Activated T-cell treated with anti-CD3 and anti-CD28 coated beads, Interleukin-2, amount 50 U/mL, for 48 hours (primary cell): ENCODE measurements around the gene GUF1.
A peak's percentile ranks its signal among the peaks of the same experiment; 100 is the strongest.
"Not testable (repeated sequence)": the region's sequence is repeated elsewhere in the genome, so short reads cannot be mapped to it uniquely, and the experiment has no call there.

Experiments
- DNase-seq, 2 experiments: peaks; one replicate each; pipeline ENCODE4 v3.0.0-alpha.2; 2020

Gene GUF1

DNA sequence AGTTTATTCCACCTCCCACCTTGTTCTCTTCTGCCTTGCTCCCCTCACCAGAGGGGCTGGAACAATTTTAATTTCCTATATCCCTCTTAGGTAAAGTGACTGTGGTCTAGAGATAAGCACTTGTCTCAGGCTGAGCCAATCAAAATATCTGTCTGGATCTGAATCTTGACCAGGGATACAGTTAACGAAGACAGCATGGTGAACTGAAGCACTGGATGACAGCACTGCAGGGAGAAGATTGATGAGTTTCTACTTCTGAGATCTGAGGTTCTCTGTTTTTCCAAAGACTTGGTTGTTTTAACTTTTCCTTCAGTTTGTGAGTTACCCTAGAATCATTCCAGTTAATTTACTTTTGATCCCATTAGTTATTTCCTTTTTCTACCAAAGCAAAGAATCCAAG, 34.9 kb downstream of the GUF1 start:
- no peak for DNase-seq

DNA sequence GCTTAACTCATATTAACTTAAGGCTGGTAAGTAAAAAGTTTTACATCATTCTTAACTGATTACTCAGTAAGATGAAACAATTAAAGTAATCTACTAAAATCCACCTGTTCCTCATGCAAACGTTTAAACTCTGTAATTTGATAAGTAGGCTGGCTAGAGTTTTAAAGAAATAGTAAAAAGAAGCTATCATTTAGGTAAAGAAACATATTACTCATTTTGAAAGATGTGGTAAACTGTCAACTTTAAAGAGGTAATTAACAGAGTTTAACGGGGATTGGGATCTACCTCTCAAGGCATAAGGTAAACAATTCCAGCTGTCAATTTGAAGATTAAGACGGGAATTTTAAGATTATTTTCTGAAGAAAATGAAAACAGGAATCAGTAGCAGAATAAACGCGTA, 38.4 kb downstream of the GUF1 start:
- no peak for DNase-seq

DNA sequence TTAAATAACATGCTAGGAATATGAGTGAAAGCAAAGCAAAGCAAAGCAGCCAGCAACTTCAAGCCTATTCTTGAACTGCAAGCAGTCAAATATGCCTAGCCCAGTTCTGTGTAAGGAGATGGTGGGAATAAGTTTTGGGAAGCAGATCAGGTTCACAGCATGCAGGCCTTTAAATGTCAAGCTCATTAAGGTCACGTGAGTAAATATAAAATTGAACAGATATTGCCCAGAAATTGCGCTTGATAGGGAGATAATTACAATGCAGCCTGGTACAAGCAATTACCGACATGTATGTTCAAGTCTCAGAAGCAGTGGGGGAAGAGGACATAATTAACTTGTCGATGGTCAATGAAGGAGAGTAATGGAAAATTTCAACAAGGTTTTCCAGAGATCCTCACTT, 42.2 kb downstream of the GUF1 start:
- no peak for DNase-seq

DNA sequence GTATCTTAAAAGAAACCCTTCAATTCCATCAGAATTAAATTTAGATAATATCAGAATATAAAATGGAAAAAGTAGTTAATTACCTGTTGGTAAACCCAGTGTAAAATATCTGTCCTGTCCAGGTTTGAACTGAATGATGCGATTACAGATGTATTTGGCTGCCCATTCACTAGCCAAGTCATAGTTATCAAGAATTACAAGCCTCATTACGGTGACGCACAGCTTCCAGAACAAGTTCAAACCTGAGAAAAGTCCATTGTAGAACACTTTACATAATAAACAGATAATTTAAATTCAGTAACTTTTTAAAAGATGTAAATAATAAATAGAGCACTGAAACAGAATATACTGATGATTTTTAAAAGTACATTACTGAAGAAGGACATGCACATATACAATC, 43.8 kb downstream of the GUF1 start:
- DNase-seq = no peak

- DNase-seq = no peak
Observed at GRCh38 chr4:44725166-44725565, 46.9 kb downstream of the GUF1 start.

GRCh38 chr4:44725726-44726037, 47.5 kb downstream of the GUF1 start:
- no peak for DNase-seq

DNA sequence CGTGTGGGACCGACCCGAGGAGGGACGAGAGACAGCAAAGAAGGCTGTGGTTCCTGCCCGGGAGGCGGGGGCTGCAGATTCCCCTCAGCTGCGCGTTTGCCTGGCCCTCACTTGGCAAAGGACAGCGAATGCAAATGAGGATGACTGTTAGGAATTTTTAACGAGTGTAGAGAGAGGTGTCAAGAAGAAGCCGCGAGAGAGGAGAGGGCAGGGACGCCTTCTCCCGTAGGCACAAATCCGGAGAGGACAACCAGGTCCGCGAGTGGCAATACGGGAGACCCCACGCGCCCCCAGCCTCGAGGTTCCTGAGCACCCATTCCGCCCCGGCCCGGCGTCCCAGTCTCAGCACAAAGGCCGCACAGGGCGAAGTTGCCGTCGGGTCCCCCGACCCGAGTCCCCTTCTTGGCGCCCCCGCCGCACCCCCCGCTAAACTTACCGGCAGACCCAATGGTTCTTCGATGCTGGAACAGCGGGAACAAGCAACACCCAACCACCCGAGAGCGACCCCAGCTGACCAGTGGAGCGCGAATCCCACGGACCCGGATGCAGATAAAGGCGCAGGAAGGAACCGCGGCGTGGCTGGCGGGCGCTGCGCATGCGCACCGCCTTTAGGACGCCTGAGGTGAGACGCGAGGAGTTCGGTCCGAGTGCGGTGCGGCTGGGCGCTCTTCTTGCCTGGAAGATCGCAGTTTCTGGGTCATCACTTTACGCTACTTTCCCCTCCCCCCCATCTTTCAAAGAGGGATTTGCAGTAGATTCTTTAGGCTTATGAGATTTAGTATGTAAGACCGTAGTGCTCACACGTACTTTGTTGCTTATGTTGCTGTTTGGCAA, 48.0 kb downstream of the GUF1 start, which contains the start of gene GNPDA2:
TSS of gene GNPDA2 (minus strand) at position 519 of the 834 bp plus-strand sequence. CDS start 4,349 bp downstream, outside the sequence.
- DNase-seq = peak; percentile 85 to 87

DNA sequence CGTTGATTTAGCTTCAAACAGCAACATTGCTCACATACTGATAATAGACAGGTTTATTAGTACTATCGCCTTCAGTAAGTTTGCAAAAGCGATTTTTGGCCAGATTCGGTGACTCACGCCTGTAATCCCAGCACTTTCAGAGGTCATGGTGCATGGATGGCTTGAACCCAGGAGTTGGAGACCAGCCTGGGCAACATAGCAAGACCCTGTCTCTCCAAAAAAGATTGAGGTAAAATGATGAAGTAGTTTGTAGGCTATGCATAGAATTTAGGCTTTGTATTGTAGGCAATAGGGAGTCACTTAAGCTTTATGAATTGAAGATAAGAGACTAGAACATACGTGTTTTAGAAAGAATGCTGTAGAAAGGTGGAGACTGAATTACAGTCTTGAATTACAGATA, 49.3 kb downstream of the GUF1 start:
- no peak for DNase-seq

DNA sequence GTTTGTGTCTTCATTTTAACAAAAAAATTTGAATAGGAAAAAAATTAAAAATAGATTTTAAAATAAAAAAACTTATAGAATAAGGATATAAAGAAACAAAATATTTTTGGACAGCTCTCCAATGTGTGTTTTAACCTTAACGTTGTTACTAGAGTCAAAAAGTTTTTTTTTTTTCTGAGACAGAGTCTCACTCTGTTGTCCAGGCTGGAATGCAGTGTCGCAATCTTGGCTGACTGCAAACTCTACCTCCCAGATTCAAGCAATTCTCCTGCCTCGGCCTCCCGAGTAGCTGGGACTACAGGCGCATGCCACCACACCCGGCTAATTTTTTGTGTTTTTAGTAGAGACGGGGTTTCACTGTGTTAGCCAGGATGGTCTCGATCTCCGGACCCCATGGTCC, 50.5 kb downstream of the GUF1 start:
- not testable (repeated sequence) for DNase-seq

DNA sequence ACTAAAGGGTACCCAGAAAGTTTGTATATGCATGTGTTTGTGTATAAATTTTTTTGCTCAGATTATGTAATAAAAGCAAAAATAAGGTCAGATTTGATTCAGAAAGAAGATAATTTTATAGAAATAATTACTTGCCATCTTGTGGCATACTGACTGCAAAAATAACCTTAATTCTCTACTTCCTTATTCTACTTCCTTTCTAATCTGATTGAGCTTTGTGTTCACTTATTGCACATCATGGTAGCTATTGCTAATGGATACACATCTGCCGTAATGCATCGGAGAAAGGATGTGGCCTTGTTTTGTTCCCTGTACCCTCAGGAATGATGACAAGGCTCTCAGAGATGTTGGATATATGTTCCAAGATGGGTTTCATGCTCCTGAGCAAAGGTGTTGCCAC, 58.7 kb downstream of the GUF1 start:
- DNase-seq = no peak

DNA sequence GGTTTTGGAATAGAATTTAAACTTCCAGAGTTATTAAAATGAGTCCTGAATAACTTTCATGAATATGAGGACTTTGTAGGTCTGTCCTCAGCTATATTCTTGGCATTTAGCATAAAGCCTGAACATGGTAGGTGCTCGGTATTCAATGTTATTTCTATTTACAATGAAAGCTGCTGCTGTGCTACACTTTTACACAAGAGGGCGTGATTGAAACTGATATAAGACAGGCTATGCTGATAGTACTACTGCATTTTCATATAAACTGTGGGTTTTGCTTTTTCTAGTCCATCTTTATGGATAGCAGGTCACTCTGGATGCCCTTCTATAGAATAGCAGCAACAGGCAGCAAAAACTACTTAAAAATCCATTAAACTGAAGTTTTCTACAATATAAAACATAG, 60.4 kb downstream of the GUF1 start:
- no peak for DNase-seq

GRCh38 chr4:44740201-44740600, 62.0 kb downstream of the GUF1 start:
- no peak for DNase-seq
